ENCODE measurements around the gene TMEM141.

Gene TMEM141

DNA sequence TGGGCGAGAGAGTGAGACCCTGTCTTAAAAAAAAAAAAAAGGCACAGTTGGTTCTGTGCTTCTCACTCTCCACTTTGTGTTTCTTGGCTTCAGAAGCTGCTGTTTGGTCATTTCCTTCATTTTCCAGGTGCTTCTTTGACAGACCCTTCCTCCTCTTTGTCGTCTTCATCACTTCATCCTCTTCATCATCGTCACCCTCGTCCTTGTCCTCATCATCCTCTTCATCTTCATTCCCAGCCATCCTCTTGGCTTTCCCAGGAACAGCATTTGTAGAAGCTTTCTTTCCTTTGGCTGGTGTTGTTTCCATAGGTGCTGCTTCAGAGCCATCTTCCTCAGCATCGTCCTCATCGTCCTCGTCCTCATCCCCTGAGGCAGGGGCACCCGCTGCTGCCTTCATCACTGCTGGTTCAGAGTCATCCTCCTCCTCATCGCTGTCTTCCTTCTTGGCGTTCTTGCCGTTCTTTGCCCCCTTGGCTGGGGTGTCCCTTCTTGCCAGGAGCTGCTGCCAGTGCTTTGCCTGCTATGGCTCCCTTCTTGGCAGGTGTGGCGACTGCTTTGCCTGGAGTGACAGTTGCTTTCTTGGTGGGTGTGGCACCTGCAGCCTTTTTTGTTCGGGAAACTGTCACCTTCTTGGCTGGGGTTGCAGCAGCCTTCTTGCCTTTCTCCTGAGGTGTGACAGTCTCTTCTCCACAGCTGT lies 23.7 kb downstream of the TMEM141 start:
- DNase-seq (ENCODE audit: low read depth in 2 of 2) = no peak

DNA sequence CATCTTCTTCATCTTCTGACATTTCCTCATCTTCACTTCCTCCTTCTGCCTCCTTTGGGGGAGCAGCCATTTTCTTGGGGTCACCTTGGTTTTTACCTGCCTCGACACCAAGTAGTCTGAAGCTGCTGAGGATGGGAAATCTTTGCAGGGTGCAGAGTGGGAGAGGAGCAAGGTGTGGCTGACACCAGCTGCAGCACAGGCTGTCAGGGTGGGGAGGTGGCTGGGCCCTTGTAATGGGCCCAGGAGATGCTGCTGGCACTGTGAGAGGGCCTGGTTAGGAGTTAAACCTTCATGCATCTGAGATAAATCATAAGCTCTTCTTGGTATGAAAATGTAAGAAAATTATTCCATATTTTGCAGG lies 24.3 kb downstream of the TMEM141 start:
- no peak for DNase-seq (ENCODE audit: low read depth in 2 of 2)

DNA sequence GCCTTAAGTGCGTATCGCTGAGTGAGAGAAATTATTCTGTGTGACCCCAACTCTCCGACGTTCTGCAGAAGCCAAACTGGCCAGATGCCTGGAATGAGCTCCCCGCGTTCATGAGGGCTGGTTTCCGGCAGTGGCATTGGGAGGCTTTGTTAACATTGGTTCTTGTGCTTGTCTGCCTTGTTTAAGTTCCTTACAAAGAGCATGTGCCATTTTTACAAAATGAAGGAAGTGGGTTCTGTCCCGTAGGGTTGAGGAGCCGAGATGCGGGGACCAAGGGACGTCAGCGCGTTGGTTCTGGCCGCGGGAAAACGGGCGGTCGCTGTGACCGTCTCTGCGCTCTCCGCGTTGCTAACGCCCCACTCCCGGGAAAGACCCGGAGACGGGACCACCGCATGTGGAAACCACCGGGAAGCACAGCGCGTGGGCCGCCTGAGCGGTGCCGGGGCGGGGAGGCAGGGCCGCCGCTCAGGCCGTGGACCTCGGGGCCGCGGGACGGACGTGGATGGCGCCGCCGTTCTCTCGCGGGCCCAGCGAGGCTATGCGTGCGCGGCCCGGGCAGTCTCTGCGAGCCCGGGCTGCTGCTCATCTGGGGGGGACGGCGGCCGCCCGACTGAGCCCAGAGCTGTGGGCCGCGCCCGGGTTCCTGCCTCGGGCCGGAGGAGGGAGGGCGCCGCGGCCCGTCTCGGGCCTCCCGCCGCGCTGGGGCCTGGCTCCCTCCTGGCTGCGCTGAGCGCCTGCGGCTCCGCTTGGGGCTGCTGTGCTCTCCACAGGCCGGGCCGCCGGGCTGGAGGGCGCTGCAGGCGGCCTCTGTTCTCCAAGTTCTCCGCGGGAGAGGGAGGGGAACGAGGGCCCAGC lies 30.1 kb downstream of the TMEM141 start:
- DNase-seq (ENCODE audit: low read depth in 2 of 2) = no peak

DNA sequence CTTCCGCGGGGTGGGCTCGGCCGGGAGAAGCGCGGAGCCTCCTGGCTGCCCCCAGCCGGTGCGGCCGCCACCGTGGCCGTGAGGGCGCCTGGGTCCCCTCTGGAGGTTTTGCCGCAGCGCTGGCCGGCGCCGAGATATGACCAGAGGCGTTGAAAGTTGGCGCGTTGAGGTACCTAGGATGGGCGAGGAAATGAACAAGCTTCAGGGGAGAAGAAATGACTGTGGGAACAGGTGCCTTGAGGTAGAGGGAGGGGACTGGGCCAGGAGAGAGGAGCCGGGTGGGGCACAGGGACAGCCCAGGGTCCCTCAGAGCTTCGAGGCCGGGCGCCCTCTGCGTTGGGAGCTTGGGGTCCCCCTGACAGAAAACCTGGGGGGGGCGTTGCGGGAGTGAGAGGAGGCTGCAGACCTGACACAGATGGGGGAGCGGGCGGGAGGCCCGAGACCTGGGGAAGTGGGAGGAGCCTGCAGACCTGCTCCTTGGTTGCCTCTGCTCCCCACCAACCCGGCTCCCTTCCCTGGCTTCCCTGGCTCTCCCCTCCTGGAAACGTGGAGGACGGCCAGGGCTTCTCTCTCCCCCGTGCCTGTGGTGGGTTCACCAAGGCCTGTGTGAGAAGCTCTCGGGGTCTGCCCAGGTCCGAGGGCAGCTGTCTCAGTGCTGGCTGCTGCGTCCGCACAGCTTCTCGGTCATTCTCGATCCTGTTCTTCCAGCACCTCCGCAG lies 30.8 kb downstream of the TMEM141 start:
- no peak for DNase-seq (ENCODE audit: low read depth in 2 of 2)

DNA sequence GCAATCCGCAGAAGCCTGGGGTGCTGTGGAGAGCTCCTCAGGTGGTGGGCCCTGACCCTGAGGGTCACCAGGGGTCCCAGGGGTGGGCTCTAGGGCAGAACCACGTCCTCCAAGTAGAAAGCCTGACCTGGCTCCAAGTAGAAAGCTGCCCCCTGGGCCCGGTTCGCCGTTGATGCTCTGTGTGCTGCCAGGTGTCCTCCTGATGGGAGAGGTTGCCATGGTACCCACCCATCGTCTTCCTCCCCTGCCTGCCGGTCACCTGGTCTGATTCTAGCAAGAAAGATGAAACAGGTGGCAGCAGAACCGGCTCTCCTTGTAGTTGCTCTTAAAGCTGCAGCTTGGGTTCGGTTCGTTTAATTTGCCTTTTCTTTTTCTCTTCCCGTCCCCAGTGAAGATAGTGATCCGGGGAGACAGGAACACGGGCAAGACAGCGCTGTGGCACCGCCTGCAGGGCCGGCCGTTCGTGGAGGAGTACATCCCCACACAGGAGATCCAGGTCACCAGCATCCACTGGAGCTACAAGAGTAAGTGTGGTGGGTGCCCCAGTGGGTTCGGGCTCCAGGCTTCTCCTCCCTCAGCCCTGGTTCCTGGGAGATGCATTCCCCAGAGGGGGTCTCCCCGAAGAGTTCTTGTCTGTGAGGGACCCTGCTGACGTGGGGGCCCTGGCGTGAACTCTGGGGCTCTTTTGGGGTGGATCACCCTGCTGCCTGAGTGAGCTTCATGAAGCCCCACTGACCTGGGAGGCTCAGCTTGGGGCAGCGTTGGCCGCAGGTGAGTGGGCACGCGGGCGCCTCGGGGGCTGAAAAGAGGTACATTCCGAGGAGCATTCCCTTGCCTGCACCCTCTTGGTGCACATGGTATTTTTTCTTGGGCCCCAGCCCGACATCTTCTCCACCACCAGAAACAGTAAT lies 32.2 kb downstream of the TMEM141 start:
- no peak for DNase-seq (ENCODE audit: low read depth in 2 of 2)

DNA sequence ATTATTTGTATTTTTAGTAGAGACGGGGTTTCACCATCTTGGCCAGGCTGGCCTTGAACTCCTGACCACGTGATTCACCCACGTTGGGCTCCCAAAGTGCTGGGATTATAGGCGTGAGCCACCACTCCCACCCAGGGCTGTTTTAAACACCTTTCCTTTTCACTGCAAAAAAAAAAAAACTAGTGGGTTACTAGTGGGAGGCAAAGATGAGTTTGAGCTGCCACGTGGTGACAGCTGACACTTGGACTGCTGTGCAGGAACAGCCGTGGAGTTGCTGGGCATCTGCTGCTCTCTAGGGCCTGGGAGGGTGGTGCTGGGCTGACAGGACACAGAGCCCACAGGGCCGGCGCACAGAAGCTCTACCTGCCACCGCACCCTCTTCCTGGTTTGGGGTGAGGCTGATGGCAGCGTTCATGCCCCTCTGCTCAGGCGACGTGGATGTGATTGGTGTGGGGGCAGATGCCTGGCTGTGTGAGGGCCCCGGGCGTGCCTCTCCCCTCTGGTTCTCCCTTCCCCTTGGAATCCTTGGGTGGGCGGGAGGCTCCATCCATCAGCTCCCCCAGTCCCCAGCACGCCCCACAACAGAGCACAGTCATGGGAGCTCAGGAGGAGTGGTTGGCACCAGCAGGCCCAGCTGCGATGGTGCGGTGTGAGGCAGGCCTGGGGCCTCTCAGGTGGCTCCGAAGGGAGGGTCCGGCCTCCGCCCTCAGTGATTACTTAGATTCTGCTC lies 33.5 kb downstream of the TMEM141 start:
- no peak for DNase-seq (ENCODE audit: low read depth in 2 of 2)

DNA sequence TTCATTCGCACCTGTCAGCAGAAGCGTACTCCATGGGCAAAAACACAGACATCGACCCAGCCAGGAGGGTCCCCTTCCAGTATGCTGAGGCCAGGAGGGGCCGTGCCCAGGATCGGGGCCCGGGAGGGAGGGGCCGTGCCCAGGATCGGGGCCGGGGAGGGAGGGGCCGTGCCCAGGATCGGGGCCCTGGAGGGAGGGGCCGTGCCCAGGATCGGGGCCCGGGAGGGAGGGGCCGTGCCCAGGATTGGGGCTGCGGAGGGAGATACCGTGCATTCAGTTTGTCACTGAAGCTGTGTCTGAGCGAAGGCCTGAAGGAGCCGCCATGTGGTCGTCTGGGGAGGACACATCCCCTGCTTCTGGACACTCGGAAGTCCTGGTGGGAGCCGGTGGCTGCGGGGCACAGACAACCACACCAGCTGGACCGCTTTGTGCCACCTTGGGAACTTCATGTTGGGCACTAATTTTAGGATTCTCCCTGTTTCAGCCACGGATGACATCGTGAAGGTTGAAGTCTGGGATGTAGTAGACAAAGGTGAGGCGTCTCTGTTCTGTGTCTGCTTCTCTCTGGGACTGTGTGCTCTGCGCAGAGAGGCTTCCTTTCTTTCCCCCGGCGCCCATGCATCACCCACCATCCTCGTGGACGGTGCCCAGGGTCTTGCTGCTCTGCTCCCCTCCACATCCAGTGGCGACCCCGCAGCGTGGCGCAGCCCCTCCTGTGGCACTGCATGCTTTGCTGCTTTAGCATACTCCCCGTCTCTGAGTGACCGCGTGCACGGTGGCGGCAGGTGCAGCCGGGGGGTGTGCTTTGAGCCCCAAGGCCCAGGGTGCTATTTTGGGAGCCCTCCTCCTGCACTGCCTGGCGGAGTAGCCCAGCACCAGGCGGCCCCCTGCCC lies 34.4 kb downstream of the TMEM141 start:
- no peak for DNase-seq (ENCODE audit: low read depth in 2 of 2)

GRCh38 chr9:136826188-136826541 lies 35.0 kb downstream of the TMEM141 start:
- no peak for DNase-seq (ENCODE audit: low read depth in 2 of 2)

- no peak for DNase-seq (ENCODE audit: low read depth in 2 of 2)
These were observed 35.8 kb downstream of the TMEM141 start for GRCh38 chr9:136826703-136827582.

DNA sequence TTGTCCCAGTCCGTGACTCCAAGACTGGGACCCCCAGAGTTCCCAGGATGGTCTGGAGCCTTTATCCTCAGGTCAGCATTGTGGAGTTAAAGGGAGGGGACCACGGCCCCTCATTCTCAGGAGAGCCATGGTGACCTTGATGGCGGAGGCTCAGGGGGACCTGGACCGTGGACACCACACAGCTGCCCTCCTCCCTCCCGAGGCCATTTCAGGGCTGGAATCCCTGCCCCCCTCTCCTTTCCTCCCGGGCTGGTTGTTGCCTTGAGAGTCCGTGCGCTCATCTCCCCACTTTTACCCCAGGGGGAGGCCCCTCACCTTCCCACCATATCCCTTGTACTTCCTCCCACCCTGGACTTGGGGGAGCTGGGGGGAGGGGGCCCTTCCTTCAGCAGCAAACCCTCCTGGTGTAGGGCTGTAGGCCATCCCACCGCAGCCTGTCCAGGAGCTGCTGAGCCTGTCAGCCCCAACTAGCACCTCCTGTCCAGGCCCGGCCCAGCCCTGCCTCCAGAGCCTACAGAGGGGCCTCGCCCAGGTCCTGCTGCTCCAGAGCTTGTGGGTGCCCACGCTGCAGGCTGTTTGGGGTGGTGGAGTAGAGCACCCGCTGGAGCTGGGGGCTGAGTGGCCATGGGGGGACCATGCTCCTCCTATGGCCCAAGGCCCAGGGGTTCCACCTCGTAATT lies 36.8 kb downstream of the TMEM141 start:
- DNase-seq (ENCODE audit: low read depth in 2 of 2) = no peak

DNA sequence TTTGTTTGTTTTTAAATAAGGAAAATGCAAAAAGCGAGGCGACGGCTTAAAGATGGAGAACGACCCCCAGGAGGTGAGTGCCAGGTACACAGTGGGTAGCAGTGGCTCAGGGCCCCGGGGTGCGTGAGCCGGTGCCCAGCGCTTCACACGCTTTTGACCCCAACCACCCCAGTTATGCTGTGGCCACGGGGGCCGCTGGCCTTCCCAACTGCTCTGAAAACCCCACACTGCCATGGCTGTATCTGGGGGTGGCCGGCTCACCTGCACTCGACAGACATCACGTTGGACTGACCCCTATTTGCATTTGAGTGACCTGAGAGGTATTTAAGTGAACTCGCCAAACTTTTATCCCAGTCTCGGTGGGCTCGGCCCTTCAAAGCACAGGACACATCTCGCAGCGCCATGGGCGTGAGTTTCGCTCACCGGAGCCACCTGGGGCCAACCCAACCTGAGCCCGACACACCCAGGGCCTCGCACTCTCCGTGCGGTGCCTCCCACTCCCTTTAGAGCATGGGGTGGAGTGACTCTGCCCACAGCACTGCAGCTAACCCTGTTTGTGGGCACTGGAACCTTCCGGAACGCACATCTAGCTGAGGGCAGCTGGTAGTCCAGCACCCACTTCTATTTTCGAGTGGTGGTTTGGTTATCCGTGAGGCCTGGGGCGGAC lies 37.5 kb downstream of the TMEM141 start:
- DNase-seq (ENCODE audit: low read depth in 2 of 2) = no peak

DNA sequence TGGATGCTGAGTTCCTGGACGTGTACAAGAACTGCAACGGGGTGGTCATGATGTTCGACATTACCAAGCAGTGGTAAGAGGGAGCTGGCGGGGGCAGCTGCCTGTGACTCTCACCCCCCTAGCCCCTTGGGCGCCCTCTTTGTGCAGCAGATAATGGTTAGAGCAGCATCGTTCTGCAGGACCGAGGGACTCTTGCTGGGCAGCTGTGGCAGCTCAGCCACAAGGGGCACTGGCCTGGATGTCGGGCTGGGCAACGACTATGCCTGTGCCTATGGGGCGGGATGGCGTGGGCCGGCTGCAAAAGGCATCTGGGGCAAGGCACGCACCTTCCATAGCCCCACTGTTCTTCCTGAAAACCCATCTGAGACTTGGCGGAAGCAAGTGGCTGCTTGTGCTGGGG lies 38.3 kb downstream of the TMEM141 start:
- no peak for DNase-seq (ENCODE audit: low read depth in 2 of 2)

DNA sequence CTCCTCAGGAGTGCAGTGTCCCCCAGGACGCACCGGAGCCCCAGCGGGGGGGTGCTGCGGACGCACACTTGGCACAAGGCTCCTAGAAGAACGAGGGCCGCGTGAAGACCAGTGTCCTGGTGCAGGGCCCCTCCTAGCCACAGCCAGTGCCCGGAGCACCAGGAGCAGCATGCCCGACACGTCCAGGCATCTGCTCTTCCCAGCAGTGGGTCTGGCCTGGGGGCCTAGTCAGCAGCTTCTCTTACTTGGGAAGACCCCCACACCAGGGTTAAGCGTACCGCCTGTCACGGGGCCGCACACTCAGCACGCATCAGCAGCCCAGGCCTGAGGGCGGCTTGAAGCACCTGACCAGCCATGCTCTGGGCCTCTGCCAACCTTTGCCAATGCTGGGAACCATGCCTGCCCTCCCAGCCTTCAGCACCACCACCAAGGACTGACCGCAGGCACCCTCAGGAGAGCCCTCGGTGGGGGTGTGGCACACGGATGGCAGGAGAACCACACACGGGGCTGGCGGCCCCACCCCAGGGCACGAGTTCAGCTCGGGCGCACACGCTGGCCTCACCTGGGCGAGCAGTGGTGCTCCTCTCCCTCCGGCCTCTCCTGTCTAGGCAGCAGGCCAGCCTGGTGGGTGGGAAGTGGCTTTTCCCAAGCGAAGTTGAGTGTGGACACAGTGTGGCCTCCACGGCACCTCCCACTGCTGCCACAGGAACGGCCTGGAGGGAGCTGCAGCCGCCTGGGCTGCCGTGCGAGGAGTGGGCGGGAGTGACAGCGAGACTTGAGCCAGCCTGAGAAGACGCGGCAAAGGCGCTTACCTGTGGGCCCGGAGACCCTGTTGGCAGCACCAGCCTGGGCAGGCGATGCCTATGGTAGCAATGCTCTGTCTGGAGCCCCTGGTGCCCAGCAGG lies 39.1 kb downstream of the TMEM141 start:
- no peak for DNase-seq (ENCODE audit: low read depth in 2 of 2)

DNA sequence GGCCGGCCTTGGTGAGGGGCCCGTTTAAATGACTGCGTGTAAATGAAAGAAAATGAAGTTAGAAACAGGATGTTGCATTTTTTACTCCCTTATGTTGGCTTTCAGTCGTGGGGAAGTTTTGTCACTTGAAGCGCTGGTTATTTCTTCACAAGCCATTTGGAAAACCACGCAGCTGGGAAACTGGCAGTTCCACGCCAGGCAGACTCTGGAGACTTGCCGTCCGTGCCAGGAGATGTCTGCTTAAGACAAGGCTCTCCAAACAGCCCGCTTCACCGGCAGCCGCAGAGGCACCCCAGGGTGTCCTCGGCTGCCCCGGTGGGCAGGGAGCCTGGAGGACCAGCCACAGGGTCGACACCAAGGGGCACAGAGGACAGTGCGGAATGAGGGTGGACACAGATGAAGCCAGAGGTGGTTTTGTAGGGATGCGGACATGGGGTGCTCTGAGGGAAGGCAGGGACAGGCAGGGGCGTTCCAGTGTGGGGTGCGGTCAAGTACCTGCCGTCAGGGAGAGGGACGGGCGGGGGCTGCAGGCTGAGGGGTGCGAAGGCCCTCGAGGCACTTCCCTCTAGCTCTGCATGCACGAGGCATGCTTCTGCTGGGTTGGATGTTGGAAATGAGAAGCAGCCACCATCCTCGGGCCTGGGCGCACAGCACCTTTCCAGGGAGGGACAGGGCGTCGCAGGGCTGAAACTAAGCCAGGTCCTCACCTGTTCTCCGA lies 40.0 kb downstream of the TMEM141 start:
- no peak for DNase-seq (ENCODE audit: low read depth in 2 of 2)

DNA sequence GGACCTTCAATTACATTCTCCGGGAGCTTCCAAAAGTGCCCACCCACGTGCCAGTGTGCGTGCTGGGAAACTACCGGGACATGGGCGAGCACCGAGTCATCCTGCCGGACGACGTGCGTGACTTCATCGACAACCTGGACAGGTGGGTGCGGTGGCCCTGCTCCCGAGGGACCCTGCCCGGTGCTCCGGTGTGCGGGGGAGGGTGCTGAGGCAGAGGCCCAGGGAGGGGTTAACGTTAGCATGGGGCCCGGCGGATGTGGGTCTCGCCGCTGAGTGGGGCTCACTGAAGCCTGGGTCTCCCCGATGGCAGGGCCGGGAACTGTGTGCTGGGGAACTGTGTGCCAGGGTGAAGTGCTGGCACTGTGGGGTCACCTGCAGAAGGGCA lies 40.6 kb downstream of the TMEM141 start:
- no peak for DNase-seq (ENCODE audit: low read depth in 2 of 2)

DNA sequence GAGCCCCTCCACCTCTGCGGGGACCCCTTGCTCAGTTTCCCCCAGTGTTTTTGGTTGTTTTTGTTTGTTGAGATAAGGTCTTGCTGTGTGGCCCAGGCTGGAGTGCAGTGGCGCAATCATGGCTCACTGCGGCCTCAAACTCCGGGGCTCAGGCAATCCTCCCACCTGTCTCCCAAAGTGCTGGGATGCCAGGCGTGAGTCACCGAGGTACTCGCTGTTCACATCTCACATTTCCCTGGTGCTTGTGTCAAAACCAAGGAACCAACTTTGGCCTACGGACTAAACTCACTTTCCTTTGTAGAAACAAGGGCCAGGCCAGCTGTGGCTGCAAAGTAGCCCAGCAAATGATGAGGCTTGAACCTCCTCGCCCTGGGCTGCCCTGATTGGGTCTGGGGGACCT lies 41.4 kb downstream of the TMEM141 start:
- DNase-seq (ENCODE audit: low read depth in 2 of 2) = no peak
